ENCODE data around the gene RPS6KL1.

Gene RPS6KL1

DNA sequence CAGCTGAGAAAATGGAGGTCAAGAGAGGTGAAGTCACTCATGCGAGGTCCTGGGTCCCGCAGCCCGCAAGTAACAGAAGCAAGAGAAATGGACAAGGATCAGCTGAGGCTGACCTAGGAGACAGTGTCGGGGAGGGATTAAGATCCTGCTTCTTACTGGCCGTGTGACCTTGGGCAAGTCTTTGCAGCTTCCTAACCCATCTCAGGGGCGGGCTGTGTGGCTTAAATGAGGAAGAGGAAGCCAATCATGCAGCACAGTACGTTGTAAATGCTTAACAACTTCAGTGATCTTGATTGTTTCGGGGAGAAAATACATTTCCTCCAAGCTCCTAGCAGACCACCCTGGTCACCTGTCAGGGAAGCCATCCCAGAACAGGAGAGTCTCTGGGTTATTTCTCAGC, 39.4 kb upstream of the RPS6KL1 start:
- Histone ChIP-seq H3K4me3 (ENCODE audit: low read length, poor library complexity, severe bottlenecking) (no peak overlapping the region), H3F3A (ENCODE audit: low read depth) (no peaks in the 10 kb centered on the region), H3K9ac (ENCODE audit: low read depth, low read length, poor library complexity, severe bottlenecking) (no peak overlapping the region), H3K9me3 (ENCODE audit: insufficient read depth, low read depth, low read length) (no peaks in the 10 kb centered on the region), H2AFZ (ENCODE audit: low read length) (0 out of 2 replicates have a peak overlapping the region, but pooled peaks have one; percentile 30), H3K36me3 (ENCODE audit: insufficient read depth, low read length) (no peaks in the 10 kb centered on the region), H3K79me2 (ENCODE audit: insufficient read depth, low read length) (no peaks in the 10 kb centered on the region), H3K9me2 (replicated peaks; ENCODE audit: low read depth, low read length) (no peaks in the 10 kb centered on the region), H3K4me1 (ENCODE audit: insufficient read depth, low read length, poor library complexity, severe bottlenecking) (no peaks in the 10 kb centered on the region), H4K20me1 (ENCODE audit: insufficient read depth, low read length, poor library complexity, severe bottlenecking) (no peaks in the 10 kb centered on the region), H3K27me3 (ENCODE audit: insufficient read depth, low read length, poor library complexity, severe bottlenecking) (no peaks in the 10 kb centered on the region), H3K4me2 (ENCODE audit: low read depth, low read length, poor library complexity, severe bottlenecking) (no peak overlapping the region)
- no peak for TF ChIP-seq EZH2phosphoT487 (IDR thresholded peaks at IDR 0.05; ENCODE audit: borderline replicate concordance)
- TF ChIP-seq, protein P1, sequence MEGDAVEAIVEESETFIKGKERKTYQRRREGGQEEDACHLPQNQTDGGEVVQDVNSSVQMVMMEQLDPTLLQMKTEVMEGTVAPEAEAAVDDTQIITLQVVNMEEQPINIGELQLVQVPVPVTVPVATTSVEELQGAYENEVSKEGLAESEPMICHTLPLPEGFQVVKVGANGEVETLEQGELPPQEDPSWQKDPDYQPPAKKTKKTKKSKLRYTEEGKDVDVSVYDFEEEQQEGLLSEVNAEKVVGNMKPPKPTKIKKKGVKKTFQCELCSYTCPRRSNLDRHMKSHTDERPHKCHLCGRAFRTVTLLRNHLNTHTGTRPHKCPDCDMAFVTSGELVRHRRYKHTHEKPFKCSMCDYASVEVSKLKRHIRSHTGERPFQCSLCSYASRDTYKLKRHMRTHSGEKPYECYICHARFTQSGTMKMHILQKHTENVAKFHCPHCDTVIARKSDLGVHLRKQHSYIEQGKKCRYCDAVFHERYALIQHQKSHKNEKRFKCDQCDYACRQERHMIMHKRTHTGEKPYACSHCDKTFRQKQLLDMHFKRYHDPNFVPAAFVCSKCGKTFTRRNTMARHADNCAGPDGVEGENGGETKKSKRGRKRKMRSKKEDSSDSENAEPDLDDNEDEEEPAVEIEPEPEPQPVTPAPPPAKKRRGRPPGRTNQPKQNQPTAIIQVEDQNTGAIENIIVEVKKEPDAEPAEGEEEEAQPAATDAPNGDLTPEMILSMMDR (conservative IDR thresholded peaks at IDR 0.05; ENCODE audit: low read length): no peak

DNA sequence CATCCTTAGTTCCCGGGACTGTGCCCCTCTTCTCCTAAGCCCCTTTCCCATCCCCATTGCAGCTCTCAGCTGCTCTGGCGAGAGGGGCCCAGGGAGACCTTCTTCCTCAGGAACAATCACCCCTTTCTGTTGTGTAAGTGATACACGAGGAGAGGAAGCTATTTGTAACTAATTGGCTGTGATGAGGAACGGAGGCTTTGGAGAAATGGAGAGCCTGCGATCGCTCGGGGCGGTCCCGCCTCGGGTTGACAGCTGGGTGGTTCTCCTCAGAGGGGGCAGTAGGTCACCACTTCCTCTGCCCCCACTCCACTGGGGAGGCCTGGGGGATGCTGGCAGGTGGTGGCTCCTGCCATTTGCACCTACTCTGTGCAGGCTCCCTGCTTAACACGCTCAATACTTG, 39.0 kb upstream of the RPS6KL1 start:
- Histone ChIP-seq H2AFZ (ENCODE audit: low read length) (no peak overlapping the region), H3K9me2 (replicated peaks; ENCODE audit: low read depth, low read length) (no peaks in the 10 kb centered on the region), H3K9ac (ENCODE audit: low read depth, low read length, poor library complexity, severe bottlenecking) (no peak overlapping the region), H3K4me3 (ENCODE audit: low read length, poor library complexity, severe bottlenecking) (no peak overlapping the region), H3K4me2 (ENCODE audit: low read depth, low read length, poor library complexity, severe bottlenecking) (no peak overlapping the region), H4K20me1 (ENCODE audit: insufficient read depth, low read length, poor library complexity, severe bottlenecking) (no peaks in the 10 kb centered on the region), H3F3A (ENCODE audit: low read depth) (no peaks in the 10 kb centered on the region), H3K79me2 (ENCODE audit: insufficient read depth, low read length) (no peaks in the 10 kb centered on the region), H3K9me3 (ENCODE audit: insufficient read depth, low read depth, low read length) (no peaks in the 10 kb centered on the region), H3K27me3 (ENCODE audit: insufficient read depth, low read length, poor library complexity, severe bottlenecking) (no peaks in the 10 kb centered on the region), H3K4me1 (ENCODE audit: insufficient read depth, low read length, poor library complexity, severe bottlenecking) (no peaks in the 10 kb centered on the region), H3K36me3 (ENCODE audit: insufficient read depth, low read length) (no peaks in the 10 kb centered on the region)
- TF ChIP-seq EZH2phosphoT487 (IDR thresholded peaks at IDR 0.05; ENCODE audit: borderline replicate concordance): no peak
- TF ChIP-seq, protein P1 (conservative IDR thresholded peaks at IDR 0.05; ENCODE audit: low read length): no peak

DNA sequence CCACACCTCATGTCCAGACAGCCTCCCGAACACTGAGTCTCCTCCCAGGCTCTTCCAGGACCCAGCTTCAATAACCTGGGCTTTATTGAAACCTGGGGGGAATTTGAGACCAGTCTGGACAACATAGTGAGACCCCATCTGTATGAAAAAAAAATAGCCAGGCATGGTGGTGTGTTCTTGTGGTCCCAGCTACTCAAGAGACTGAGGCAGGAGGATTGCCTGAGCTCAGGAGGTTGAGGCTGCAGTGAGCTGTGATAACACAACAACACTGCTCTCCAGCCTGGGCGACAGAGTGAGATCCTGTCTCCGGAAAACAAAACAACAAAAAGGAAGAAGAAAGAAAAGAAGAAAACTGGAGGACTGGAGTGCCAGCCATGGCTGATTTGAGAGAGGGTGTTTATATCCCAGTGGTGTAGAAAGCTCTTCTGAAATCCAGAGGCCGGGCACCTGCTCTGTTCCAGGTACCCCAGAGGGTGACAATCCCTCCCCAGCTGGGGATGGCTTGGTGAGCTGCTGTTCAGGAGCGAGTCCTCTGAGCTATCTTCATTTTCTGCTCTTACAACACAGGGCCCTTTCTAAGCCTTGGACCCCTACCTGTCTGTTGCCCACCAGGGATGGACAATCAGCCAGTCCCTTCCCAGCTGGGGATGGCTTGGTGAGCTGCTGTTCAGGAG, 38.3 kb upstream of the RPS6KL1 start:
- H3K9me2 ChIP-seq (replicated peaks; ENCODE audit: low read depth, low read length): no peaks in the 10 kb centered on the region
- no peaks in the 10 kb centered on the region for H3K9me3 ChIP-seq (ENCODE audit: insufficient read depth, low read depth, low read length)
- H2AFZ ChIP-seq (ENCODE audit: low read length): no peak overlapping the region
- H3K4me1 ChIP-seq (ENCODE audit: insufficient read depth, low read length, poor library complexity, severe bottlenecking): no peaks in the 10 kb centered on the region
- H3K36me3 ChIP-seq (ENCODE audit: insufficient read depth, low read length): no peaks in the 10 kb centered on the region
- no peak overlapping the region for H3K9ac ChIP-seq (ENCODE audit: low read depth, low read length, poor library complexity, severe bottlenecking)
- TF ChIP-seq EZH2phosphoT487 (IDR thresholded peaks at IDR 0.05; ENCODE audit: borderline replicate concordance): no peak
- TF ChIP-seq, protein P1 (conservative IDR thresholded peaks at IDR 0.05; ENCODE audit: low read length): no peak
- H3F3A ChIP-seq (ENCODE audit: low read depth): no peaks in the 10 kb centered on the region
- H3K27me3 ChIP-seq (ENCODE audit: insufficient read depth, low read length, poor library complexity, severe bottlenecking): no peaks in the 10 kb centered on the region
- H3K79me2 ChIP-seq (ENCODE audit: insufficient read depth, low read length): no peaks in the 10 kb centered on the region
- no peak overlapping the region for H3K4me2 ChIP-seq (ENCODE audit: low read depth, low read length, poor library complexity, severe bottlenecking)
- H3K4me3 ChIP-seq (ENCODE audit: low read length, poor library complexity, severe bottlenecking): no peak overlapping the region
- no peaks in the 10 kb centered on the region for H4K20me1 ChIP-seq (ENCODE audit: insufficient read depth, low read length, poor library complexity, severe bottlenecking)

Measured in Loucy (cell line).